ENCODE data around the gene NUP153.
"Not testable (repeated sequence)": the region's sequence is repeated elsewhere in the genome, so short reads cannot be mapped to it uniquely, and the experiment has no call there.

The NUP153 gene

GRCh38 chr6:17600527-17601385 lies 106.0 kb downstream of the NUP153 start:
- DNase-seq: no peak

- DNase-seq: peak; percentile 78
Measured at GRCh38 chr6:17599877-17600526, 106.7 kb downstream of the NUP153 start, which contains the start of gene FAM8A1. Gene FAM8A1, plus strand, starts transcription at chr6:17600302. Its CDS starts 108 bp downstream, at chr6:17600410.

- no peak for DNase-seq
Measured at GRCh38 chr6:17596085-17596484, 110.6 kb downstream of the NUP153 start.

- no peak for DNase-seq
Measured at GRCh38 chr6:17593246-17593645, 113.5 kb downstream of the NUP153 start.

GRCh38 chr6:17591287-17591686 lies 115.4 kb downstream of the NUP153 start:
- no peak for DNase-seq

GRCh38 chr6:17589406-17590096 lies 117.2 kb downstream of the NUP153 start:
- DNase-seq: peak; percentile 54

GRCh38 chr6:17588011-17588410 lies 118.7 kb downstream of the NUP153 start:
- no peak for DNase-seq

GRCh38 chr6:17586623-17587022 lies 120.1 kb downstream of the NUP153 start:
- DNase-seq: not testable (repeated sequence)

GRCh38 chr6:17585766-17586490 lies 120.8 kb downstream of the NUP153 start:
- no peak for DNase-seq

GRCh38 chr6:17584241-17584803 lies 122.4 kb downstream of the NUP153 start:
- no peak for DNase-seq

- DNase-seq: no peak
Measured at GRCh38 chr6:17583811-17584210, 122.9 kb downstream of the NUP153 start.

GRCh38 chr6:17581282-17581681 lies 125.4 kb downstream of the NUP153 start:
- DNase-seq: not testable (repeated sequence)

GRCh38 chr6:17580518-17581048 lies 126.1 kb downstream of the NUP153 start:
- DNase-seq: no peak

GRCh38 chr6:17577059-17577458 lies 129.7 kb downstream of the NUP153 start:
- DNase-seq: no peak

- no peak for DNase-seq
Measured at GRCh38 chr6:17574866-17575560, 131.7 kb downstream of the NUP153 start.

- DNase-seq: no peak
Measured at GRCh38 chr6:17565399-17565798, 141.3 kb downstream of the NUP153 start.

All from DMS79 (cell line).